PC-3 (cell line): Measurements from ENCODE around the gene VDAC1.

Experiments used
- CTCF ChIP-seq: fragments of 300-600 bp; sonication (generic); conservative IDR thresholded peaks from 2 replicates; pipeline ENCODE4 v1.5.1; 2017; ENCODE audit warnings: antibody characterized with exemption, low read depth, mild to moderate bottlenecking, low read length
- EZH2 ChIP-seq: fragments of 300-600 bp; sonication (generic); IDR thresholded peaks from one replicate; pipeline ENCODE4 v1.6.1; 2017; ENCODE audit warnings: antibody characterized with exemption, mild to moderate bottlenecking, low read length; ENCODE audit not compliant: unreplicated experiment

GRCh38 chr5:133977858-133978257 is 26.9 kb downstream of the VDAC1 start:
- TF ChIP-seq CTCF, result no peak
- no peak for TF ChIP-seq EZH2
